ENCODE measurements around the gene MAGEA12.
"Not testable (repeated sequence)": the region's sequence is repeated elsewhere in the genome, so short reads cannot be mapped to it uniquely, and the experiment has no call there.

MAGEA12 gene

GRCh38 chrX:152769549-152770289 is 36.2 kb downstream of the MAGEA12 start, which contains the start of gene MAGEA6:
MAGEA6 (minus strand) TSS chrX:152769689; CDS start chrX:152767650, 2,039 bp downstream.
- not testable (repeated sequence) for H3K9me3 ChIP-seq (ENCODE audit: control insufficient read depth in 2 of 2, low read length in 2 of 2); H3K4me3 ChIP-seq (ENCODE audit: low read length in 2 of 2); H3K4me1 ChIP-seq (ENCODE audit: control insufficient read depth, insufficient read depth, low read length); H3K27ac ChIP-seq (ENCODE audit: low read length); H3K36me3 ChIP-seq (ENCODE audit: control insufficient read depth in 2 of 2, insufficient read depth in 2 of 2, low read length in 2 of 2); H3K27me3 ChIP-seq (ENCODE audit: control insufficient read depth in 1 of 2, insufficient read depth in 2 of 2, low read length in 2 of 2); H3K9ac ChIP-seq (ENCODE audit: low read length in 2 of 2)

GRCh38 chrX:152787062-152787461 is 53.5 kb downstream of the MAGEA12 start:
- not testable (repeated sequence) for H3K36me3 ChIP-seq (ENCODE audit: control insufficient read depth in 2 of 2, insufficient read depth in 2 of 2, low read length in 2 of 2); H3K9me3 ChIP-seq (ENCODE audit: control insufficient read depth in 2 of 2, low read length in 2 of 2); H3K4me3 ChIP-seq (ENCODE audit: low read length in 2 of 2); H3K27ac ChIP-seq (ENCODE audit: low read length); H3K27me3 ChIP-seq (ENCODE audit: control insufficient read depth in 1 of 2, insufficient read depth in 2 of 2, low read length in 2 of 2); H3K9ac ChIP-seq (ENCODE audit: low read length in 2 of 2); H3K4me1 ChIP-seq (ENCODE audit: control insufficient read depth, insufficient read depth, low read length)

Measured in stomach smooth muscle (tissue), 2 donors.